HCT116 (cell line): ENCODE results near the gene CTNNA2. TPM values are rescaled to one million over a fixed set of nuclear protein-coding genes. Genes with fewer than 3 reads are reported as not detected.

Source experiments
- ATAC-seq: fragments of 200-7000 bp; cut with Tn5 transposase; 2 replicates; pipeline ENCODE4 v1.9.1; 2020; ENCODE audit warnings: mild to moderate bottlenecking, moderate library complexity
- BruUV-seq: library from RNA; stranded (reverse); fragments of 400-500 nt; replicated peaks from 2 replicates; lab custom pipeline; 2021; lab: Mats Ljungman, UMichigan
- CTCF ChIA-PET: fragments of 300-600 bp; sonication (Branson Sonifier 250); formaldehyde crosslinking; loops from one replicate; lab custom pipeline; 2021; ENCODE audit warnings: antibody characterized with exemption; lab: Charles Lee
- POLR2A ChIA-PET: fragments of 300-600, 350-600 bp; sonication (Branson Sonifier 250); formaldehyde crosslinking; loops from one replicate; lab custom pipeline; 2021; ENCODE audit warnings: antibody characterized with exemption; lab: Charles Lee
- RAD21 ChIA-PET, 2 experiments: fragments of 300-600 bp; sonication (Branson Sonifier 250); formaldehyde crosslinking; loops; one replicate each; lab custom pipeline; 2023; ENCODE audit warnings: low total read pairs in 2 of 2; ENCODE audit not compliant: uncharacterized antibody in 2 of 2, unreplicated experiment in 2 of 2, low non-redundant PET in 1 of 2; lab: Charles Lee
- DNase-seq: peaks from one replicate; pipeline ENCODE4 v3.0.0-alpha.2; 2010; ENCODE audit warnings: low read depth, low spot score
- H2AFZ ChIP-seq: fragments of 200-600 bp; shearing (Covaris generic), sonication (generic); 2 replicates; pipeline ENCODE4 v1.6.1; 2017; ENCODE audit warnings: low read depth, mixed run types, mixed read lengths, antibody characterized with exemption, low read length; ENCODE audit not compliant: poor library complexity, severe bottlenecking
- H3K27ac ChIP-seq: 2 replicates; pipeline ENCODE4 v1.5.1; 2012; ENCODE audit warnings: low read depth, low read length
- H3K27me3 ChIP-seq: fragments of 200-600 bp; sonication (generic); 2 replicates; pipeline ENCODE4 v1.6.1; 2016; ENCODE audit warnings: mixed run types, low read length, mixed read lengths; ENCODE audit not compliant: insufficient read depth
- H3K36me3 ChIP-seq, 2 experiments: fragments of 200-500 bp in 1 of 2; fragments of 200-600 bp in 1 of 2; sonication (Bioruptor generic) in 1 of 2; sonication (generic) in 1 of 2; 2 replicates each; pipeline versions ENCODE4 v1.5.1 to v1.6.1; 2014 to 2016; ENCODE audit warnings: low read length in 2 of 2, inconsistent platforms in 1 of 2, mixed read lengths in 1 of 2, mixed run types in 1 of 2; ENCODE audit not compliant: insufficient read depth in 2 of 2, control insufficient read depth in 1 of 2
- H3K4me1 ChIP-seq, 2 experiments: fragments of 200-600 bp in 1 of 2; sonication (generic) in 1 of 2; 2 replicates each; pipeline versions ENCODE4 v1.5.1 to v1.6.1; 2012 to 2017; ENCODE audit warnings: low read length in 2 of 2, inconsistent platforms in 1 of 2, mild to moderate bottlenecking in 1 of 2, mixed read lengths in 1 of 2, mixed run types in 1 of 2, moderate library complexity in 1 of 2; ENCODE audit not compliant: insufficient read depth in 2 of 2, control insufficient read depth in 1 of 2
- H3K4me2 ChIP-seq: fragments of 200-600 bp; sonication (generic); 2 replicates; pipeline ENCODE4 v1.6.1; 2017; ENCODE audit warnings: mixed run types, low read length, mixed read lengths
- H3K4me3 ChIP-seq, 2 experiments: fragments of 200-600 bp in 1 of 2; sonication (generic) in 1 of 2; replicated peaks in 1 of 2; 2 replicates each; pipeline ENCODE4 v1.5.1; 2011 to 2016; ENCODE audit warnings: low read length in 2 of 2, control low read depth in 1 of 2, low read depth in 1 of 2, mild to moderate bottlenecking in 1 of 2, mixed read lengths in 1 of 2, mixed run types in 1 of 2
- H3K79me2 ChIP-seq: fragments of 200-600 bp; sonication (generic); 2 replicates; pipeline ENCODE4 v1.6.1; 2017; ENCODE audit warnings: mild to moderate bottlenecking, mixed run types, low read length, moderate library complexity, mixed read lengths; ENCODE audit not compliant: insufficient read depth
- H3K9ac ChIP-seq: fragments of 200-600 bp; sonication (generic); 2 replicates; pipeline ENCODE4 v1.6.1; 2016; ENCODE audit warnings: low read length, mixed read lengths
- H3K9me2 ChIP-seq: fragments of 200-600 bp; sonication (generic), shearing (Covaris generic); 2 replicates; pipeline ENCODE4 v1.6.1; 2017; ENCODE audit warnings: mixed run types, mild to moderate bottlenecking, moderate library complexity; ENCODE audit not compliant: insufficient read depth
- H3K9me3 ChIP-seq, 2 experiments: fragments of 200-500 bp in 1 of 2; fragments of 200-600 bp in 1 of 2; sonication (Bioruptor generic) in 1 of 2; sonication (generic) in 1 of 2; 2 replicates each; pipeline ENCODE4 v1.6.1; 2014 to 2017; ENCODE audit warnings: low read length in 2 of 2, mixed read lengths in 2 of 2, inconsistent platforms in 1 of 2, low read depth in 1 of 2, mild to moderate bottlenecking in 1 of 2, mixed run types in 1 of 2, moderate library complexity in 1 of 2; ENCODE audit not compliant: control insufficient read depth in 1 of 2, insufficient read depth in 1 of 2
- H4K20me1 ChIP-seq: fragments of 200-600 bp; sonication (generic), shearing (Covaris generic); 2 replicates; pipeline ENCODE4 v1.6.1; 2017; ENCODE audit warnings: mixed run types, mild to moderate bottlenecking, moderate library complexity; ENCODE audit not compliant: insufficient read depth
- ATF3 ChIP-seq: IDR thresholded peaks from 2 replicates; pipeline ENCODE4 v1.6.1; 2012
- CBX3 ChIP-seq: IDR thresholded peaks from 2 replicates; pipeline ENCODE4 v1.6.1; 2012; ENCODE audit warnings: low read depth
- CTCF ChIP-seq, 3 experiments: fragments of 200-600 bp in 1 of 3; sonication (generic) in 1 of 3; IDR thresholded peaks in 2 of 3; conservative IDR thresholded peaks in 1 of 3; 2 replicates each; pipeline ENCODE4 v1.5.1; 2012 to 2017; ENCODE audit warnings: low read depth in 2 of 3, low read length in 2 of 3, antibody characterized with exemption in 1 of 3, borderline replicate concordance in 1 of 3, control low read depth in 1 of 3, mild to moderate bottlenecking in 1 of 3, mixed read lengths in 1 of 3, mixed run types in 1 of 3, moderate library complexity in 1 of 3; ENCODE audit not compliant: insufficient read depth in 1 of 3
- EGR1 ChIP-seq: IDR thresholded peaks from 2 replicates; pipeline ENCODE4 v1.6.1; 2012; ENCODE audit warnings: low read depth
- ELF1 ChIP-seq: IDR thresholded peaks from 2 replicates; pipeline ENCODE4 v1.6.1; 2012; ENCODE audit warnings: low read depth, borderline replicate concordance
- EZH2phosphoT487 ChIP-seq: fragments of 200-600 bp; IDR thresholded peaks from 2 replicates; pipeline ENCODE4 v1.6.1; 2018; ENCODE audit warnings: antibody characterized with exemption, borderline replicate concordance
- JUND ChIP-seq: IDR thresholded peaks from 2 replicates; pipeline ENCODE4 v1.6.1; 2012
- RAD21 ChIP-seq: IDR thresholded peaks from 2 replicates; pipeline ENCODE4 v1.6.1; 2012; ENCODE audit warnings: low read depth, mild to moderate bottlenecking
- REST ChIP-seq: IDR thresholded peaks from 2 replicates; pipeline ENCODE4 v1.6.1; 2012; ENCODE audit warnings: low read depth
- SIN3A ChIP-seq: IDR thresholded peaks from 2 replicates; pipeline ENCODE4 v1.6.1; 2012; ENCODE audit warnings: low read depth
- SP1 ChIP-seq: IDR thresholded peaks from 2 replicates; pipeline ENCODE4 v1.6.1; 2012; ENCODE audit warnings: low read depth
- SRF ChIP-seq: IDR thresholded peaks from 2 replicates; pipeline ENCODE4 v1.6.1; 2012; ENCODE audit warnings: low read depth
- YY1 ChIP-seq: IDR thresholded peaks from 2 replicates; pipeline ENCODE4 v1.6.1; 2011; ENCODE audit warnings: low read length, low read depth, moderate library complexity, mild to moderate bottlenecking; ENCODE audit not compliant: insufficient replicate concordance; ENCODE audit errors: extremely low read depth
- ZFX ChIP-seq: fragments of 450-650 bp; IDR thresholded peaks from 2 replicates; pipeline ENCODE4 v1.6.1; 2017
- ZNF274 ChIP-seq: fragments of 200-500 bp; sonication (Bioruptor generic); IDR thresholded peaks from 2 replicates; pipeline ENCODE4 v1.6.1; 2014; ENCODE audit warnings: mild to moderate bottlenecking, low read depth, low read length, inconsistent platforms
- intact Hi-C: fragments of 100-400 bp; cut with micrococcal nuclease; formaldehyde crosslinking; loops from 2 replicates; pipeline ENCODE4 v1.10.0; 2022
- total RNA-seq: library from RNA; stranded (reverse); gene quantifications from one replicate; pipeline ENCODE4 v1.2.1, GENCODE V29; 2021; ENCODE audit not compliant: unreplicated experiment

The CTNNA2 gene
- total RNA-seq, 1 experiment from 2014 or later, result not detected

- Histone ChIP-seq H4K20me1 (no peaks in the 10 kb centered on the region), H3K4me3 (no peak overlapping the region), H3K9me2 (no peaks in the 10 kb centered on the region), H3K27me3 (no peaks in the 10 kb centered on the region), H3K4me1 (no peaks in the 10 kb centered on the region), H2AFZ (no peak overlapping the region), H3K36me3 (no peaks in the 10 kb centered on the region), H3K27ac (no peak overlapping the region), H3K4me2 (no peak overlapping the region), H3K9ac (no peak overlapping the region), H3K79me2 (no peaks in the 10 kb centered on the region), H3K9me3 (peaks cover 4 to 25% of the 10 kb centered on the region in 2 experiments; a peak in 2 of 4 replicates)
- intact Hi-C loops, result no loop called here
- ChIA-PET POLR2A (no interaction called here), RAD21 (no interaction called here), CTCF (no interaction called here)
- no TSS peak for BruUV-seq
- DNase-seq, result no peak
- TF ChIP-seq RAD21 (no peak), SP1 (no peak), ZFX (no peak)
- no peak for ATAC-seq
Observed at GRCh38 chr2:80410346-80410745, 897.5 kb downstream of the CTNNA2 start.

DNA sequence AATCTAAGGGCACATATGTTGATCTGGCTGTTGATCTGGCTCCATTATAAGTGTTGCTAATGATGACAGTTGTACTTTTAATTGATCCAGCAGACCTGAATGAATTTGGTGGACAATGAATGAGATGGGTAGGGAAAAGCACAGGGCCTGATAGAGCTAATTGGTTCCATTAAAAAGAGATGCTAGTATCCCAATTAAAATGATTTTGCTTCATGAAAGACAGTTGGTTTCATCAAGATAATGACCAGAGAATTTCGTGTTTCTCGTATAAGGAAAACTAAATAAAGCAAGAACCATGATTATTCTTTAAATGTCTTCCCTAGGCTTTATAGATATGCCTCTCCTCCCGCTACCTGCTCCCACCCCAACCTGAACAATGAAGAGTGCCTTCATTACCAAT is 900.3 kb downstream of the CTNNA2 start:
- Histone ChIP-seq H2AFZ (no peak overlapping the region), H3K4me2 (no peak overlapping the region), H3K4me1 (no peaks in the 10 kb centered on the region), H3K27me3 (no peaks in the 10 kb centered on the region), H4K20me1 (no peaks in the 10 kb centered on the region), H3K36me3 (no peaks in the 10 kb centered on the region), H3K4me3 (no peak overlapping the region), H3K9me3 (peaks cover 4 to 21% of the 10 kb centered on the region in 2 experiments; a peak in 2 of 4 replicates), H3K79me2 (no peaks in the 10 kb centered on the region), H3K27ac (no peak overlapping the region), H3K9me2 (no peaks in the 10 kb centered on the region), H3K9ac (no peak overlapping the region)
- ATAC-seq, result no peak
- ChIA-PET RAD21 (no interaction called here), POLR2A (no interaction called here), CTCF (no interaction called here)
- intact Hi-C loops, result no loop called here
- DNase-seq, result no peak
- BruUV-seq, result no TSS peak
- TF ChIP-seq REST, result no peak
- TF ChIP-seq EZH2phosphoT487, result no peak
- TF ChIP-seq ELF1, result no peak
- TF ChIP-seq YY1, result no peak
- TF ChIP-seq SRF, result no peak
- TF ChIP-seq EGR1, result no peak
- TF ChIP-seq ATF3, result no peak
- TF ChIP-seq CBX3, result no peak
- TF ChIP-seq JUND, result no peak
- no peak for TF ChIP-seq CTCF (IDR thresholded peaks at IDR 0.05 in 2 of 3, conservative IDR thresholded peaks at IDR 0.05 in 1 of 3; ENCODE audit: borderline replicate concordance in 1 of 3, insufficient read depth in 1 of 3, low read depth in 2 of 3, low read length in 2 of 3)
- TF ChIP-seq SP1, result no peak
- TF ChIP-seq ZNF274, result no peak
- no peak for TF ChIP-seq SIN3A
